Stomach smooth muscle (tissue), 2 donors: Measurements from ENCODE around the gene PELI2.

Experiments used
- H3K27ac ChIP-seq: one replicate; pipeline ENCODE4 v1.7.0; 2013; ENCODE audit warnings: mild to moderate bottlenecking, low read length, inconsistent platforms
- H3K27me3 ChIP-seq, 2 donors: one replicate each; pipeline ENCODE4 v1.7.0; 2013; ENCODE audit warnings: low read length in 2 of 2; ENCODE audit not compliant: insufficient read depth in 2 of 2, control insufficient read depth in 1 of 2
- H3K36me3 ChIP-seq, 2 donors: one replicate each; pipeline ENCODE4 v1.7.0; 2013; ENCODE audit warnings: low read length in 2 of 2; ENCODE audit not compliant: control insufficient read depth in 2 of 2, insufficient read depth in 2 of 2
- H3K4me1 ChIP-seq: one replicate; pipeline ENCODE4 v1.7.0; 2013; ENCODE audit warnings: low read length; ENCODE audit not compliant: control insufficient read depth, insufficient read depth
- H3K4me3 ChIP-seq, 2 donors: one replicate each; pipeline ENCODE4 v1.7.0; 2013; ENCODE audit warnings: low read length in 2 of 2
- H3K9ac ChIP-seq, 2 donors: one replicate each; pipeline ENCODE4 v1.7.0; 2013; ENCODE audit warnings: low read length in 2 of 2, mild to moderate bottlenecking in 1 of 2
- H3K9me3 ChIP-seq, 2 donors: one replicate each; pipeline ENCODE4 v1.7.0; 2013; ENCODE audit warnings: low read length in 2 of 2; ENCODE audit not compliant: control insufficient read depth in 2 of 2
- donor health status: healthy.
- donor health status: Pancreatic carcinoma.

Gene PELI2

DNA sequence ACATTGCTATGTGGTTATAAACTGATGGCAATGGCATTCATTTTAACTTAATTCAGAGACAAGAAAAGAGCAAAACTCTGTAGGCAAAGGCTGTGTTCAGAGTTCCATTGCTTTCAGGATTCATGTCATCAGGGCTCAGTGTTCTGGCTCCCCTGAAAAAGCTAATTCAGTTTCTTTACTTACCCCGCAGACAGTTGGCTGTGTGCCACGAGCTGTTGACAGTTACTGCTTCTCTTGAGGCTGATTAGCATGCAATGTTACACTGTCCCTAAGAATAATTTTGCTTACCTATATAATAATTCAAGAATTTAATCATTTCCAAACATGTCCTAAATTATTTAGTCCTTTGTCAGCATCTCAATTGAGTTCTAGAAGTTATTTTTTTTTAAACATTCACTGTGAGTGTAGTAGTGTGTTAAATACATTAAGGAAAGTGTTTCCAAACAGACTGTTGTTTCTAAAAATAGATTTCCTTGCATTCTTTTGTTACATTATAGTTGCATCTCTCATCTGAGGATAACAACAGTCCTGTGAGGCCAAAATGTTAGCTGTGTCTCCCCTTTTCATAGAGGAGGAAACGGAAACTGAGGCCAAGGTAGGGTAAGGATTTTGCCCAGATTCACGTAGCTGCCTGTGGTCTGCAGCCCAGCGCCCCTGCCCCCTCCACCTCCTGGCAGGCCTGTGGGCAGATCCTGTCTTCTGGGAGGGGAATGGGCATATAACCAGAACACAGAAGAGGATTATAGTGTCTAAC lies 98.6 kb downstream of the PELI2 start:
- Histone ChIP-seq H3K27me3 (no peaks in the 10 kb centered on the region), H3K4me1 (peaks cover 3% of the 10 kb centered on the region), H3K9ac (no peak overlapping the region), H3K36me3 (no peaks in the 10 kb centered on the region), H3K27ac (no peak overlapping the region), H3K9me3 (no peaks in the 10 kb centered on the region), H3K4me3 (no peak overlapping the region)

DNA sequence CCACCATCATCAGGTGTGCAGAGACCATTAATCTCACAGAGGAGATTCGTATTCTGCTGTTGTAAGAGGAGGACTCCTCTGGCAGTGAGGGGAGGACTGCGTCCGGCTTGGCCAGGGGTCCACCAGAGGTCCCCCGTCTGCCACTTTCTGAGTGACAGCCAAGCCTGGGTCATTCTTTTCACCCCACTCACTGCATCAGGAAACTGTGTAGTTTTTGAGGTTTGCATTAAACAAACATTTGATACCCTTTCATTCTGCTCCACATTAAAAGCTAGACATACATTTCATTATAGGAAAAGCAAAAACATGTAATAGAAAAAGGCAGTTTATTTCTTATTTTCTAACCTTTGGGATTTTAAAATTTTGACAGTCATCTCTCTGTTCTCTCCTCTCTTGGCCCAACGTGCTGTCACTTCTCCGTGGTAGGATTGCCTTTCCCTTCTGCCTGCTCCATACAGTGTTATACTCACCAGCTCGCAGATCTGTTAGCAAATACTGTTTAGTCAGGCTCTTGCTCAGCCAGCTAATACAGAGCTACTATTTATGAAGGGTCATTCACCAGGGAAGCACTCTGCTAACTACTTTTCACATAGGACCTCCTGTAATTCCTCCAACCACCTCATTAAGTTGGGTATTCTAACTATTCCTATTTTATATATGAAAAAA lies 99.3 kb downstream of the PELI2 start:
- peaks cover 3% of the 10 kb centered on the region for H3K4me1 ChIP-seq
- no peaks in the 10 kb centered on the region for H3K27me3 ChIP-seq
- no peak overlapping the region for H3K27ac ChIP-seq
- H3K9me3 ChIP-seq, result no peaks in the 10 kb centered on the region
- H3K36me3 ChIP-seq, result no peaks in the 10 kb centered on the region
- H3K4me3 ChIP-seq, result no peak overlapping the region
- no peak overlapping the region for H3K9ac ChIP-seq

DNA sequence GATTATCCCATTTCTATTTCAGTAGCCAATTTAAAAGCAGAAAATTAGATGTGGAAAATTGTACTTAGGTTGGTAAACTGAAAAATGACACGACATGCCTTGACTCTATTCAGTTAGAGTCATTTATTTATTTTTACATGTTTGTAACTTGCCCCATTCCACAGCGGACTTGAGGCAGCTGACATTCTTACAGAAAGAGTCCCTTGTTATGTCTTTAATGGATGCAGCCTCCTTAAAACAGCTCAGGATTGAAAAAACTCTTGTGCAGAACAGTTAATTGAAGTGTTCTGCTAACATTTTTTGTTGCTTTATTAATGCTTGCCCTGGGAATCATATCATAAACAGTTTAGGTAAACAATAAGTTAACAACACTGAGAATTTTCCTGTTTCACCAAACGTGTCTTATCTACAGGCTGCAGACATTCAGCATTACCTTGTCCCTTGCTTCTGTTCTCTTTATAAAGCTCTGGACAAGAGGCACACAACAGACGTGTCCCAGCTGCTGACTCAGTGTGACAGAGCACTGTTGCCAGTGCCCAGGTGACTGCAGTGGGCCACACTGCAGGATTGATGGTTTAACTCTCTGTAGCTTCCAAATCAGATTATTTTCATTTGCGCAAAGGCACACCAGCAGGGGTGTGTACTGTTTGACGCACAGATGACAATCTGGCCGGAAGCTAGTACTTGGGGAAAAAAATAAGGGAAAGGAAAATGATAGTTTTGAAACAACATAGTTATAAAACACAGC lies 101.6 kb downstream of the PELI2 start:
- Histone ChIP-seq H3K9me3 (no peaks in the 10 kb centered on the region), H3K4me1 (peaks cover 3% of the 10 kb centered on the region), H3K36me3 (no peaks in the 10 kb centered on the region), H3K9ac (no peak overlapping the region), H3K27ac (no peak overlapping the region), H3K27me3 (no peaks in the 10 kb centered on the region), H3K4me3 (no peak overlapping the region)

- H3K36me3 ChIP-seq, result no peaks in the 10 kb centered on the region
- H3K9ac ChIP-seq, result no peak overlapping the region
- H3K27ac ChIP-seq, result no peak overlapping the region
- no peaks in the 10 kb centered on the region for H3K9me3 ChIP-seq
- peaks cover 3% of the 10 kb centered on the region for H3K4me1 ChIP-seq
- no peaks in the 10 kb centered on the region for H3K27me3 ChIP-seq
- no peak overlapping the region for H3K4me3 ChIP-seq
Measured at GRCh38 chr14:56221382-56222128, 103.3 kb downstream of the PELI2 start.

DNA sequence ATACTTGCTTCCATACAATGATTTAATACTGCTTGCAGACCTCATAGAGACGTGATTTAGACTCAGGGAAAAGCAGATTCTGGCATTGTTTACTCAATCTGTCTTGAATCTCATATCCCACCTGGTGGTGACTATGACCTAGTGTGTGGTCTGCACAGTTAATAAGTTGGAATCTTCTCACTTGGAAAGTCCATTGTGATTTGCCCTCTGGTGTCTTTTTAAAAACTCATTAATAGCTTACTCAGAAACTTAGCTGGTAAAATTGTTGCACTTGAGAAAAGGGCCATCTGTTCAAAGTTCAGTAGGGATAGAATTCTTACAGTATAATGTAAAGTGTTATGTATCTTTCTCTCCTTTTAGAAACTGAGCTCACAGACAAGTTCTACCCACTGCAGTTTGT lies 106.0 kb downstream of the PELI2 start:
- no peaks in the 10 kb centered on the region for H3K4me1 ChIP-seq
- no peaks in the 10 kb centered on the region for H3K9me3 ChIP-seq
- no peak overlapping the region for H3K27ac ChIP-seq
- no peaks in the 10 kb centered on the region for H3K27me3 ChIP-seq
- no peak overlapping the region for H3K4me3 ChIP-seq
- H3K36me3 ChIP-seq, result no peaks in the 10 kb centered on the region
- no peak overlapping the region for H3K9ac ChIP-seq

DNA sequence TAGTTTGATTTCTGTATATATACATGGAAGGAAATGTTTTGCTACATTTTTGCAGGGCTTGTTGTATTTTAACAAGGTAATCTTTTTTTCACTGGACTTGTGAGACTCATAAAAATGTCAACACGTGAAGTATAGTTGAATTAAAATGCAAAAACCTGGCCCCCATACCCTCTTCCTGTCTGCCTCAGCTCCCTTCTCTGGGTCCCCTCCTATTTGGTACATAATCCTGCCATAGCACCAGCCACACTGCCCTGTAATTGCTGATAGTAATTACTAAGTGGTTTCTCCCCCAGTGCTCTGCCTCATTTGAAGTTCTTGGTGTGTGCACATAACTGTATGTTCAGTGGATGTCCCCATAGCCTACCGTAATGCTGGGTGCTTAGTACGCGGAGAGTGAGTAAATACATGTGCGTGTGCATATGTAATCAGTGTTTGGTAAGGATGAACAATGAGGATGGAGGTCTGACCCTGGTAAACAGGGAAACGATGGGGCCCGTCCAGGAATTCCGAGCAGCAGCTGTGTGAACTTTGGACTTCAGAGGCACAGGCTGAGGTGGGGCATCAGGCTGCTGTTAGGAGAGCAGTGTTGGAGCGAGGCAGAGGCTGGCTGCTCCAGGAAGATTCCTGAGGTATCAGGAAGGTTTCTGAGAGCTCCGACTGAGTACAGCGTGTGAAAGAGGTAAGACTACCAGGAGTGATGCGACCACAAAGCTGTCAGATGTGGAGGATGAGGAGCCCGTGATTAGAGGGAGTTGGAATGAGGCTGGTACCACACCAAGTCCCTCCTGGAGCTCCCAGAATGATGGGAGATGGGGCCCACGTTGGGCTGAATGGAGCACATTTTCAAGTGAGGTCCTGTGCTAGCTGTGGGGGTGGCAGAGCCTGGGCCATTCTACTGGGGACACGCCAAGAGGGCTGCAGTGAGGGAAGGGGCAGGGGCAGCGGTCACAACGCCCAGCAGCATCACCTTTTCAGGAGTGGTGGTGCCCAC lies 106.8 kb downstream of the PELI2 start:
- H3K4me1 ChIP-seq, result no peaks in the 10 kb centered on the region
- H3K27ac ChIP-seq, result no peak overlapping the region
- no peaks in the 10 kb centered on the region for H3K27me3 ChIP-seq
- H3K36me3 ChIP-seq, result no peaks in the 10 kb centered on the region
- H3K9me3 ChIP-seq, result no peaks in the 10 kb centered on the region
- H3K9ac ChIP-seq, result no peak overlapping the region
- no peak overlapping the region for H3K4me3 ChIP-seq

DNA sequence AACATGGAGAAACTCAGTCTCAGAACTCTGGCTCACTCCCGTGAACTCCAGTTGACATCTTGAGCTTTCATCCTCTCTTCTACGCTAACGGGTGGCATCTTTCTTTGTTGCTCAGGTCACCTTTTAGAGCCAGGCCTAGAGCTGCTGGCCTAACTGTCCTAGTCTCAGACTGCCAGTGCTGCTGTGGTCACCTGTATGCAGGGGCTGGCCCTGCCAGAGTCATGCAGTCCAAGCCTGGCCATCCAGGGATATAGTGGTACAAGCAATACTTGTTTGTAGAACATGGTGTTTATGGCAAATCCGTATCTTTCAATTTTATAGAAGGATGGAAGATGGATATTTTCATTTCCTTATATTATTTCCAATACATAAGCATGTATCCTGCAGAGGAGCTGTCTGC lies 117.2 kb downstream of the PELI2 start:
- no peaks in the 10 kb centered on the region for H3K9me3 ChIP-seq
- no peak overlapping the region for H3K27ac ChIP-seq
- H3K9ac ChIP-seq, result no peak overlapping the region

GRCh38 chr14:56237398-56237797 lies 119.2 kb downstream of the PELI2 start:
- Histone ChIP-seq H3K36me3 (no peaks in the 10 kb centered on the region), H3K4me1 (no peaks in the 10 kb centered on the region), H3K4me3 (no peak overlapping the region), H3K27ac (no peak overlapping the region), H3K9ac (no peak overlapping the region), H3K27me3 (no peaks in the 10 kb centered on the region), H3K9me3 (no peaks in the 10 kb centered on the region)

More for the DNA sequence above, 117.2 kb downstream of the PELI2 start:
- no peak overlapping the region for H3K4me3 ChIP-seq
- no peaks in the 10 kb centered on the region for H3K4me1 ChIP-seq
- H3K27me3 ChIP-seq, result no peaks in the 10 kb centered on the region
- H3K36me3 ChIP-seq, result no peaks in the 10 kb centered on the region

GRCh38 chr14:56241461-56241860 lies 123.2 kb downstream of the PELI2 start:
- Histone ChIP-seq H3K9me3 (no peaks in the 10 kb centered on the region), H3K36me3 (no peaks in the 10 kb centered on the region), H3K4me3 (no peak overlapping the region), H3K27ac (no peak overlapping the region), H3K27me3 (no peaks in the 10 kb centered on the region), H3K9ac (no peak overlapping the region), H3K4me1 (no peaks in the 10 kb centered on the region)
